Measurements from ENCODE around the gene EPN2.
"Not testable (repeated sequence)": the region's sequence is repeated elsewhere in the genome, so short reads cannot be mapped to it uniquely, and the experiment has no call there.

The EPN2 gene

GRCh38 chr17:19348081-19348650, 111.0 kb downstream of the EPN2 start:
- DNase-seq, result no peak

DNA sequence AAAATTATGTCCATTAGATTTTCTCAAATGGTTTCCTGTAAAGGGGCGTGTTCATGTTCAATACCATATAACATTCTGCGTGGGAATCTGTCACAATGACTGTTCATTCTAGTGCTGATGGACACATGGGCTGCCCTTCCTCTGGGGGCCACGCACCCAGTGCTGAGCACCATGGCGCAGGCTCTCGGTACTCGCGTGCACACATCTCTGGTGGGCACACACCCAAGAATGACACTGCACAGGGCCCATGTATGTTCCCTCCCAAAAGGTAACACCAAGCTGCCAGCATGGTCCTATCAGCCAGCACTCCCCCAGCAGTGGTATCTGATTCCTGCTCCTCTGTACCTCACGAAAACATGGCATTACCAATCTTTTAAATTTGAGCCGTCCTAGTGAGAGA, 111.6 kb downstream of the EPN2 start:
- no peak for DNase-seq

- DNase-seq, result not testable (repeated sequence)
Observed at GRCh38 chr17:19353401-19353800, 116.2 kb downstream of the EPN2 start.

- no peak for DNase-seq
Observed at GRCh38 chr17:19354748-19355147, 117.6 kb downstream of the EPN2 start.

GRCh38 chr17:19357351-19357750, 120.2 kb downstream of the EPN2 start:
- DNase-seq, result no peak

- DNase-seq, result no peak
Observed at GRCh38 chr17:19357761-19358160, 120.6 kb downstream of the EPN2 start.

- no peak for DNase-seq
Observed at GRCh38 chr17:19359151-19359550, 122.0 kb downstream of the EPN2 start.

DNA sequence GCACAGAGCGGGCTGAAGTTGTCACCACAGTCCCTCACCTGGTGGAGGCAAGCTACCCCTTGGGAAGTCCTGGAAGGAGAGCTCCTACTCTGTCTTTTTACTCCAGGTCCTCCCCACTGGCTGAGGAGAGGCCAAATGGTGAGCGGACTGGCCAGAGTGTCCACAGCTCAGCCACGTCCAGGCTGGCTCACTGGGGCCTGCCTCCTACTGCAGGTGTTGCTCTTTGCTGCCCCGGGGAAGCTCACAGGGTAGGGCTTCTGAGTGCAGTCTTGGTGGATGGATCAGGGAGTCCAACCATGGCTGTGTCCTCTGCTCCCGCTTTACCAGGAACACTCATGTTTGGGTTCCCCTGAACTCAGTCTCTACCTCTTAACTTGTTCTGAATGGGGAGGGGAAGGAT, 122.7 kb downstream of the EPN2 start:
- no peak for DNase-seq

- no peak for DNase-seq
Observed at GRCh38 chr17:19360772-19361171, 123.6 kb downstream of the EPN2 start.

DNA sequence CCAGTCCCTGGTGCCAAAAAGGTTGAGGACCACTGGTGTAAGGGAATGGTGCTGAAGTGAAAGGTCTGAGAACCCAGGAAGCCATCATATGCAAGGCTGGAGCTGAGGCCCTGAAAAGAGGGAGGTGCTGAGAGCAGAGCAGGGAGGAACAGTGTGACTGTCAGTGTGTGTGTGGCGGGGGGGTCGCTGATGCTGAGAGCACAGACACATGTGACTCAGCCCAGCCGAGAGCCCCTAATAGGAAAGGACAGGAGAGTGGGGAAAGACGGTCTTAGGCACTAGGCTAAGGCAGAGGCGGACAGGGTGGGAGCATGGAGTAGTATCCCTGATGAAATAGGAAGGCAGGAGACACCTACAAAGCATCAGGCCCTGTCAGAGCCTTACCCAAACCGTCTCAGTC, 124.2 kb downstream of the EPN2 start:
- no peak for DNase-seq

- DNase-seq, result no peak
Observed at GRCh38 chr17:19361944-19362276, 124.7 kb downstream of the EPN2 start.

GRCh38 chr17:19362277-19363113, 125.3 kb downstream of the EPN2 start, which contains the start of gene B9D1:
Gene B9D1 (minus strand): TSS chr17:19362723. CDS start chr17:19362569, 154 bp downstream.
- peak; percentile 92 to 93 for DNase-seq

GRCh38 chr17:19363114-19363438, 125.9 kb downstream of the EPN2 start:
- DNase-seq, result no peak

DNA sequence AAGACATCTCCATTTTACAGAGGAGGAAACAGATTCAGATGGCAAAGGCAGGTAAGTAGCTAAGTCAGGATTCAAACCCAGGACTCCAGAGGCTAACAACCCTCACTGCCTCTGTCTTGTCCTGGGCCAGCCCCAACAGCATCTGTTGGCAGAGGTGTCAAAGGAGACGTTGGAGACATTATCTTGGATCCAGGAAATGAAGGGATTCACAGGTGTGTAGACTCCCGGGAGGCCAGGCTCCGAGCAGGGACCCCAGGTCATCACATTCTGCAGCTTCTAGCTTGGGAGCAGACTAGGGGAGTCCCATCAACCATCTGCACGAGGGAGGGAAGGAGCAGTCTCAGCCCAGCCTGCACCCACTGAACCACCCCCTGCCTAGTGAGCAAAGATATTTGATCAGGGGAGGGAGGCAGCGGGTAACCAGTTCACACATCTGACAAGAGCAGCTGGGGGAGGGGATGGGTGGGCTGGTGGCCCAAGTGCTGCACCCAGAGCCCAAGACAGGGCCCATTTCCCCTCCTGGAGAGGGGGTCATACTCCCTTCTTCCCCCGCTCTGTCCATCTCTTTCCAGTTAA, 126.4 kb downstream of the EPN2 start:
- no peak for DNase-seq

GRCh38 chr17:19364699-19365498, 127.7 kb downstream of the EPN2 start:
- no peak for DNase-seq

DNA sequence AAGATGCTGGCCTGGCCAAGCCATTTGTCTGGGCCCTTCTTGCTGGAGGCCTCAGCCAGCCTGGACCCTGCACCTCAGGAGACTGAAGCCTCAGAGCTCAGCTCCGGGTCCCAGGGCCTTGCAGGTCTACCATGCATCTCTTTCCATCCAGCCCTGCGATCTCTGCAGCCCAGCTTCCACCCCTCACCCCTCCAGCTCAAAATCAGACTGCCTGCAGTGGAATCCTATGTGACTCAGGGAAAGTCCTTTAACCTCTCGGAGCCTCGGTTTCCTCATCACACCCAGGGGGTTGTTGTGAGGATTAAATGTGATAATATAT, 128.3 kb downstream of the EPN2 start:
- DNase-seq, result no peak

DNA sequence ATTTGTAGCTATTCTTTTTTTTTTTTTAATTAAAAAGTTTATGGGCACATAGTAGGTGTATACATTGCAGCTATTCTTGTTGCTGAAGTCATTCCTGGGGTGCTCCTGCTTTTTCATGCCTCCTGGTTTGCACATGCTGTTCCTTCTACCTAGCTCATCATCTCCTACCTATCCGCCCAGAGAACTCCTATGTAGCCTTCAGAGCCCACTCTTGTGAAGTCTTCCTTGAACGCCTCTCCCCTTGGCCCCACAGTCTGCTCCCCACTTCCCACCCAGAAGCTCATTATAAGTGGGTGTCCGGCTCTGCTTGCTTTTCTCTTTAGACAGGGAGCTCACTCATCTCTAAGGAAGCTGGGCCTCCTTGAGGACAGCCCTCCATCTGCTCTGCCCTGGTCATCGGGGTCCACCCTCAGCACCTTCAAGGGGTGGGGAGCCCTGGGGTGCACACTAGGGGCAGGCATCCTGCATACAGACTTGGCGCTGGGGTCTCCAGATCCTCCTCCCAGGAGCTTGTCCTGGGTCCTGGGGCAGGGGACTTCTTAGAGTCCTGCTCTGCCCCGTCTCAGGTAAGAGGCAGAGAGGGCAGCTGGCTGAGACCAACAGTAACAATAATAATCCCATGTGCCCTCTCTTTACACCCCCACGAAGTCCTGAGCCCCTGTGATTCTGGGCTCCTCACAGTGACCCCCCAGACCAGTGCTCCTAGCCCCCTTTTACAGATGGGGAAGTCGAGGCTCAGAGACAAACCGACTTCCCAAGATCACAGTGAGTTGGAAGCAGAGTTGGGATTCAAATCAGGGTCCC, 128.9 kb downstream of the EPN2 start:
- DNase-seq, result no peak

- no peak for DNase-seq
Observed at GRCh38 chr17:19366637-19366972, 129.4 kb downstream of the EPN2 start.

DNA sequence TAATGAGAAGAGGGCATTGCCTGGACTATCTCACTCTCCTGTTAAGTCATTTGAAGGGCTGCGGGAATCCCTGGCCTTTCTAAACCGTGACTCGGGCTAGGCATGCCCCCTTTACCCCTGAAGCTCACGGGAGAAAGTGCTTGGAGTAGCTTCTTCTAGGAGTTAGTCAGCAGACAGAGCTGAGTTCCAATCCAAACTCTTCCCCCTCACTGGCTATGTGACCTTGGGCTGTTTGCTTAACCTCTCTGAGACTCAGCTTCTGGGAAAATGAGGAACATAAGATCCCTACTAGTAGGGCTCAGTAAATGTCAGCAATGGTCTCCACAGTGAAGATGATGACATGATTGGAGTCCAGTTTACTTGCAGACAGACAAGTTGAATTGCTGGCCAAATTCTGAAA, 131.1 kb downstream of the EPN2 start:
- DNase-seq, result no peak

GRCh38 chr17:19369107-19369778, 132.1 kb downstream of the EPN2 start:
- no peak for DNase-seq

- no peak for DNase-seq
Observed at GRCh38 chr17:19369846-19370492, 132.8 kb downstream of the EPN2 start.

DNA sequence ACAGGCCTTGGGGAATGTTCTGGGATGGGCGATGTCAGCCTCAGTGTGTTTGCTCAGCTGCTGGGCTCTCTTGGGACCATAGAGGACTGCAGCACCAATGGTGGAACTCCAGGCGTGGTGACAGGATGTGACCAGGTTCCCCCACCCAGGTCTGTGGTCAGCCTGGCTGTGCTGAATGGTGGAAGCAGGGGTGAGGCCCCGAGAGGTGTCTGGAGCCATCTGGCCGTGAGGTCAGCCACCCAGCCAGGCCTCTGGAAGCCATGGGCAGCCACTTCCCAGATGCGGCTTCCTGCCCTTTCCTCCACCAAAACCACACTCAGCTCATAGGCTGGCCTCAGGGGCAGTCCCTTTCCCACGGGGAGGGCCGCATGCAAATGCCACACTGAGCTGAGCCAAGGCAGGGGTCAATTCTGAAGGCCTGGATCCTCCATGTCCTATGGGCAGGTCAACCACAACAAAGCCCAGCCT, 133.4 kb downstream of the EPN2 start:
- DNase-seq, result no peak

All from stimulated activated CD4-positive, alpha-beta T cell treated with anti-CD3 and anti-CD28 coated beads, Interleukin-2, amount 100 ng/mL, for 24 hours (primary cell).